Fibroblast of villous mesenchyme (primary cell): Measurements from ENCODE around the gene ZNF3. TPM values are rescaled to one million over a fixed set of nuclear protein-coding genes. Genes with fewer than 3 reads are reported as not detected.

Experiments
- DNase-seq: peaks from one replicate; pipeline ENCODE4 v3.0.0-alpha.2; 2010; ENCODE audit warnings: low read depth
- H3K4me3 ChIP-seq: 2 replicates; pipeline ENCODE4 v1.5.1; 2011; ENCODE audit warnings: low read depth, mild to moderate bottlenecking, low read length
- total RNA-seq: library from RNA; depleted of rRNA; stranded (reverse); fragments of >200 nt; gene quantifications from 2 replicates; pipeline ENCODE4 v1.2.3, GENCODE V29; 2012
- TF ChIP-seq, protein P1 (sequence below): IDR thresholded peaks from 2 replicates; pipeline ENCODE4 v1.5.1; 2012; ENCODE audit warnings: low read depth, mild to moderate bottlenecking, low read length; ENCODE audit not compliant: insufficient read depth

ZNF3 gene
- total RNA-seq, 1 donor: 32.8 TPM

- no peak overlapping the region for H3K4me3 ChIP-seq
- peak; percentile 99 for DNase-seq
- TF ChIP-seq, protein P1, sequence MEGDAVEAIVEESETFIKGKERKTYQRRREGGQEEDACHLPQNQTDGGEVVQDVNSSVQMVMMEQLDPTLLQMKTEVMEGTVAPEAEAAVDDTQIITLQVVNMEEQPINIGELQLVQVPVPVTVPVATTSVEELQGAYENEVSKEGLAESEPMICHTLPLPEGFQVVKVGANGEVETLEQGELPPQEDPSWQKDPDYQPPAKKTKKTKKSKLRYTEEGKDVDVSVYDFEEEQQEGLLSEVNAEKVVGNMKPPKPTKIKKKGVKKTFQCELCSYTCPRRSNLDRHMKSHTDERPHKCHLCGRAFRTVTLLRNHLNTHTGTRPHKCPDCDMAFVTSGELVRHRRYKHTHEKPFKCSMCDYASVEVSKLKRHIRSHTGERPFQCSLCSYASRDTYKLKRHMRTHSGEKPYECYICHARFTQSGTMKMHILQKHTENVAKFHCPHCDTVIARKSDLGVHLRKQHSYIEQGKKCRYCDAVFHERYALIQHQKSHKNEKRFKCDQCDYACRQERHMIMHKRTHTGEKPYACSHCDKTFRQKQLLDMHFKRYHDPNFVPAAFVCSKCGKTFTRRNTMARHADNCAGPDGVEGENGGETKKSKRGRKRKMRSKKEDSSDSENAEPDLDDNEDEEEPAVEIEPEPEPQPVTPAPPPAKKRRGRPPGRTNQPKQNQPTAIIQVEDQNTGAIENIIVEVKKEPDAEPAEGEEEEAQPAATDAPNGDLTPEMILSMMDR: no peak
Observed at GRCh38 chr7:100065452-100066186, 15.9 kb downstream of the ZNF3 start.

DNA sequence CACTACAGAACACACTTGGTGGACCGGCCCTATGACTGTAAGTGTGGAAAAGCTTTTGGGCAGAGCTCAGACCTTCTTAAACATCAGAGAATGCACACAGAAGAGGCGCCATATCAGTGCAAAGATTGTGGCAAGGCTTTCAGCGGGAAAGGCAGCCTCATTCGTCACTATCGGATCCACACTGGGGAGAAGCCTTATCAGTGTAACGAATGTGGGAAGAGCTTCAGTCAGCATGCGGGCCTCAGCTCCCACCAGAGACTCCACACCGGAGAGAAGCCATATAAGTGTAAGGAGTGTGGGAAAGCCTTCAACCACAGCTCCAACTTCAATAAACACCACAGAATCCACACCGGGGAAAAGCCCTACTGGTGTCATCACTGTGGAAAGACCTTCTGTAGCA, 17.4 kb downstream of the ZNF3 start:
- DNase-seq: no peak
- TF ChIP-seq, protein P1: no peak
- no peak overlapping the region for H3K4me3 ChIP-seq

GRCh38 chr7:100063376-100063775, 18.1 kb downstream of the ZNF3 start:
- no peak for DNase-seq
- TF ChIP-seq, protein P1: no peak
- H3K4me3 ChIP-seq: no peak overlapping the region

- H3K4me3 ChIP-seq: no peak overlapping the region
- TF ChIP-seq, protein P1: no peak
- DNase-seq: no peak
Observed at GRCh38 chr7:100061518-100062193, 19.9 kb downstream of the ZNF3 start.

DNA sequence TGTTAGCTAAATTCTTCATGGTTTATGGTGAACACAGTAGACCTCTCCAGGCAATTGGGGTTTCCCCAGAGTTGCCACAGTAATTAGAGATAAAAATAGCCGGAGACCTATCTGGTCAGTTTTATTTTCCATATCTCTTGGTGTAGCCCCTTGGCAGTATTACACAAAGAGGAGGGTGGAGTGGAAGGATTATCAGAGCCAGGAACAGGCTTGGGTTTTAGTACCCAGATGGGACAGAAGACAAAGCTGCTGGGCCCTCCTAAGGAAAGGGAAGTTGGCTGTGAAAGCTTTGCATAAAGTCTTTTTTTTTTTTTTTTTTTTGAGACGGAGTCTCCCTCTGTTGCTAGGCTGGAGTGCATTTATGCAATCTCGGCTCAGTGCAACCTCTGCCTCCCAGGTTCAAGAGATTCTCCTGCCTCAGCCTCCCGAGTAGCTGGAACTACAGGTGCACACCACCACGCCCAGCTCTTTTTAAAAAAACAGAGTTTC, 22.2 kb downstream of the ZNF3 start:
- H3K4me3 ChIP-seq: no peak overlapping the region
- DNase-seq: no peak
- TF ChIP-seq, protein P1: no peak

DNA sequence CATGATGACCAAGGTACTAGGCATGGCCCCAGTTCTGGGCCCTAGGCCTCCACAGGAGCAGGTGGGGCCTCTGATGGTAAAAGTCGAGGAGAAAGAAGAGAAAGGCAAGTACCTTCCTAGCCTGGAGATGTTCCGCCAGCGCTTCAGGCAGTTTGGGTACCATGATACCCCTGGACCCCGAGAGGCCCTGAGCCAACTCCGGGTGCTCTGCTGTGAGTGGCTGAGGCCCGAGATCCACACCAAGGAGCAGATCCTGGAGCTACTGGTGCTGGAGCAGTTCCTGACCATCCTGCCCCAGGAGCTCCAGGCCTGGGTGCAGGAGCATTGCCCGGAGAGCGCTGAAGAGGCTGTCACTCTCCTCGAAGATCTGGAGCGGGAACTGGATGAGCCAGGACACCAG, 24.5 kb downstream of the ZNF3 start:
- DNase-seq: no peak
- TF ChIP-seq, protein P1: no peak
- no peak overlapping the region for H3K4me3 ChIP-seq
